Stimulated activated CD8-positive, alpha-beta memory T cell treated with anti-CD3 and anti-CD28 coated beads, Interleukin-2, amount 100 ng/mL, for 48 hours (primary cell): ENCODE results near the gene DACT2.
"Not testable (repeated sequence)": the region's sequence is repeated elsewhere in the genome, so short reads cannot be mapped to it uniquely, and the experiment has no call there.

Experiments used
- DNase-seq, 2 donors: peaks; one replicate each; pipeline ENCODE4 v3.0.0-alpha.2; 2020; ENCODE audit warnings: low read depth in 2 of 2

The DACT2 gene

GRCh38 chr6:168322966-168323365 is 3.4 kb upstream of the DACT2 start:
- no peak for DNase-seq

- no peak for DNase-seq
These were observed 1.1 kb upstream of the DACT2 start for GRCh38 chr6:168320634-168321033.

GRCh38 chr6:168318579-168319278 is 848 bp downstream of the DACT2 start:
- DNase-seq = no peak

GRCh38 chr6:168318090-168318489 is 1.5 kb downstream of the DACT2 start:
- DNase-seq = no peak

- DNase-seq = no peak
These were observed 4.0 kb downstream of the DACT2 start for GRCh38 chr6:168315596-168315995.

GRCh38 chr6:168314948-168315347 is 4.6 kb downstream of the DACT2 start:
- DNase-seq = no peak

GRCh38 chr6:168314021-168314420 is 5.6 kb downstream of the DACT2 start:
- no peak for DNase-seq

- DNase-seq = no peak
These were observed 6.1 kb downstream of the DACT2 start for GRCh38 chr6:168313431-168314011.

- DNase-seq = not testable (repeated sequence)
These were observed 7.5 kb downstream of the DACT2 start for GRCh38 chr6:168312125-168312507.

- DNase-seq = no peak
These were observed 8.0 kb downstream of the DACT2 start for GRCh38 chr6:168311410-168312124.

- DNase-seq = no peak
These were observed 8.6 kb downstream of the DACT2 start for GRCh38 chr6:168310945-168311344.

- no peak for DNase-seq
These were observed 9.2 kb downstream of the DACT2 start for GRCh38 chr6:168310403-168310802.

GRCh38 chr6:168309997-168310396 is 9.6 kb downstream of the DACT2 start:
- no peak for DNase-seq

GRCh38 chr6:168309183-168309582 is 10.4 kb downstream of the DACT2 start:
- DNase-seq = no peak

GRCh38 chr6:168308390-168309144 is 11.0 kb downstream of the DACT2 start:
- DNase-seq = no peak

GRCh38 chr6:168307695-168308021 is 11.9 kb downstream of the DACT2 start:
- DNase-seq = no peak

- DNase-seq = no peak
These were observed 12.4 kb downstream of the DACT2 start for GRCh38 chr6:168307015-168307694.

GRCh38 chr6:168305863-168306262 is 13.7 kb downstream of the DACT2 start:
- no peak for DNase-seq

GRCh38 chr6:168305096-168305749 is 14.4 kb downstream of the DACT2 start:
- DNase-seq = no peak

- no peak for DNase-seq
These were observed 14.9 kb downstream of the DACT2 start for GRCh38 chr6:168304752-168305015.

GRCh38 chr6:168303982-168304751 is 15.4 kb downstream of the DACT2 start:
- no peak for DNase-seq
